Kidney capillary endothelial cell (primary cell): ENCODE results near the gene TRMT10A.

ENCODE experiments used
- DNase-seq: peaks from one replicate; pipeline ENCODE4 v3.0.0-alpha.2; 2018; ENCODE audit warnings: low spot score

The TRMT10A gene

GRCh38 chr4:99563310-99564186 is at the start of gene TRMT10A:
Gene TRMT10A (minus strand): TSS chr4:99564039. CDS start chr4:99559338, 4,701 bp downstream.
- DNase-seq, result peak; percentile 96

GRCh38 chr4:99612704-99613103 is 48.9 kb upstream of the TRMT10A start:
- no peak for DNase-seq

- DNase-seq, result no peak
Observed at GRCh38 chr4:99612281-99612680, 48.4 kb upstream of the TRMT10A start.

GRCh38 chr4:99610605-99611175 is 46.9 kb upstream of the TRMT10A start:
- DNase-seq, result no peak

- DNase-seq, result no peak
Observed at GRCh38 chr4:99608417-99608816, 44.6 kb upstream of the TRMT10A start.

- no peak for DNase-seq
Observed at GRCh38 chr4:99606716-99607115, 42.9 kb upstream of the TRMT10A start.

GRCh38 chr4:99594818-99595217 is 31.0 kb upstream of the TRMT10A start:
- no peak for DNase-seq

GRCh38 chr4:99593781-99594641 is 30.2 kb upstream of the TRMT10A start:
- no peak for DNase-seq

GRCh38 chr4:99591757-99592156 is 27.9 kb upstream of the TRMT10A start:
- no peak for DNase-seq

- DNase-seq, result no peak
Observed at GRCh38 chr4:99587803-99588202, 24.0 kb upstream of the TRMT10A start.

- no peak for DNase-seq
Observed at GRCh38 chr4:99587309-99587708, 23.5 kb upstream of the TRMT10A start.

- DNase-seq, result no peak
Observed at GRCh38 chr4:99586797-99587196, 23.0 kb upstream of the TRMT10A start.

- DNase-seq, result no peak
Observed at GRCh38 chr4:99586322-99586721, 22.5 kb upstream of the TRMT10A start.

GRCh38 chr4:99585516-99585915 is 21.7 kb upstream of the TRMT10A start:
- DNase-seq, result no peak

- no peak for DNase-seq
Observed at GRCh38 chr4:99578714-99579113, 14.9 kb upstream of the TRMT10A start.

GRCh38 chr4:99574530-99575324 is 10.9 kb upstream of the TRMT10A start, which contains the start of gene MTTP:
Gene MTTP (plus strand): TSS chr4:99574824. CDS start chr4:99574910, 86 bp downstream.
- DNase-seq, result no peak

GRCh38 chr4:99573735-99574368 is 10.0 kb upstream of the TRMT10A start:
- DNase-seq, result no peak

- DNase-seq, result no peak
Observed at GRCh38 chr4:99572527-99573240, 8.8 kb upstream of the TRMT10A start.

GRCh38 chr4:99571883-99572282 is 8.0 kb upstream of the TRMT10A start:
- DNase-seq, result no peak

- no peak for DNase-seq
Observed at GRCh38 chr4:99564921-99565320, 1.1 kb upstream of the TRMT10A start.

GRCh38 chr4:99552872-99553271 is 11.0 kb downstream of the TRMT10A start:
- DNase-seq, result no peak
